ENCODE data around the gene FAF1. TPM values are rescaled to one million over a fixed set of nuclear protein-coding genes. Genes with fewer than 3 reads are reported as not detected.

FAF1 gene
- total RNA-seq, 4 donors from 2014 or later, result 47.1 to 87.0 (median 79.4) TPM

DNA sequence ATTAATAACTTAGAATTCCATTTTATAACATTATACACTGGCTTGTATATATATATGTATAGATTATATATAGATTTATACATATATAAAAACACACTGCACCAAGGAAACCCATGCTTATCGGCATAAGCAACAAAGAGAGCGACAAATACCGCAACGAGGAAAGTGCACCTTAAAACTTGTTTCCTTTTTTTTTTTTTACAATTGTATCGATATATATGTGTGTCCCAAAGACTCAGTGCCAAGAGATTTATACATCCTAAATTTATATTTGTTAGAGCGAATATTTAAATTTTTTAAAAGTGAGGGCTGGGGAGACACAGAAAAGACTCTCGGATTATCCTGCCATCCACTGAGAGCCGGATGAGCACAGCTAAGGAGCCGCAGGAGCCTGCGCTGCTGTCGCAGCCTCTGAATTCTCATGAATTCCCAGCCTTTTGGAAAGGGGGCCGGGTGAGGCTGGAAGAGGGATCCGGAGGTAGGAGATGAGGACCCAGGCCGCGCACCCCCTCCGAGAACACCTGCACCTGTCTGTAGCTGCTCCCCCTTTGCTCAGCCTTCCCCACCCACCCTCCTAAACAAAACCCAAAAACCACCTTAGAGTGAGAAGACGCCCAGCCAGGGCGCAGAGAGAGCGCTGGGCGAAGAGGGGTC is 542.0 kb downstream of the FAF1 start:
- peaks cover 4 to 47% of the 10 kb centered on the region in 2 donors for H3K4me1 ChIP-seq
- no peak for DNase-seq
- H3K9me3 ChIP-seq, result no peaks in the 10 kb centered on the region
- TF ChIP-seq POLR2A (IDR thresholded peaks at IDR 0.05), result no peak
- TF ChIP-seq, protein P1, sequence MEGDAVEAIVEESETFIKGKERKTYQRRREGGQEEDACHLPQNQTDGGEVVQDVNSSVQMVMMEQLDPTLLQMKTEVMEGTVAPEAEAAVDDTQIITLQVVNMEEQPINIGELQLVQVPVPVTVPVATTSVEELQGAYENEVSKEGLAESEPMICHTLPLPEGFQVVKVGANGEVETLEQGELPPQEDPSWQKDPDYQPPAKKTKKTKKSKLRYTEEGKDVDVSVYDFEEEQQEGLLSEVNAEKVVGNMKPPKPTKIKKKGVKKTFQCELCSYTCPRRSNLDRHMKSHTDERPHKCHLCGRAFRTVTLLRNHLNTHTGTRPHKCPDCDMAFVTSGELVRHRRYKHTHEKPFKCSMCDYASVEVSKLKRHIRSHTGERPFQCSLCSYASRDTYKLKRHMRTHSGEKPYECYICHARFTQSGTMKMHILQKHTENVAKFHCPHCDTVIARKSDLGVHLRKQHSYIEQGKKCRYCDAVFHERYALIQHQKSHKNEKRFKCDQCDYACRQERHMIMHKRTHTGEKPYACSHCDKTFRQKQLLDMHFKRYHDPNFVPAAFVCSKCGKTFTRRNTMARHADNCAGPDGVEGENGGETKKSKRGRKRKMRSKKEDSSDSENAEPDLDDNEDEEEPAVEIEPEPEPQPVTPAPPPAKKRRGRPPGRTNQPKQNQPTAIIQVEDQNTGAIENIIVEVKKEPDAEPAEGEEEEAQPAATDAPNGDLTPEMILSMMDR (IDR thresholded peaks at IDR 0.05), result no peak
- H3K4me3 ChIP-seq (replicated peaks in 1 of 3), result no peak overlapping the region
- H3K36me3 ChIP-seq, result no peaks in the 10 kb centered on the region
- 14 to 18% methylated on average over 16 of the region's 20 CpGs for whole genome bisulfite sequencing, 2 donors
- intact Hi-C loops (cut with DNase I), result no loop called here
- no peak overlapping the region for H3K27ac ChIP-seq
- H3K27me3 ChIP-seq, result peaks cover 51% of the 10 kb centered on the region

DNA sequence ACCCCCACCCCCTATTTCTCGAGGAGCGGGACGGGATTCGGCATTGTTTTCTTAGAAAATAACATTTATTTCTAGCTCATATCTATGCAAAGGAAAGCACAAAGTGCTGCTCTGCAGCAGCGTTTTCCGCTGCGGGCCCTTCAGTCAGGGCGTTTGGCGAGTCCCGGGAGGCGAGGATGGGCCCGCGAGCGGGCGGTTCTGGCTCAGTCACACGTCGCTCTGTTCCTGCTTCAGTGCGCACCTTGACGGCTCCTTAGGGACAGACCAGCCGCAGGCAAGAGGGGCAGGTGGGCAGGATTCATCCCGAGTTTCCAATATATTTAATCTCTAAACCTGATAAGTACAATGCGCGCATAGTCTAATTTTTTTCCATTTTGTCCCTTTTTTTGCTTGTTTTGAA is 542.6 kb downstream of the FAF1 start:
- Histone ChIP-seq H3K9me3 (no peaks in the 10 kb centered on the region), H3K36me3 (no peaks in the 10 kb centered on the region), H3K4me3 (replicated peaks in 1 of 3) (no peak overlapping the region), H3K4me1 (peaks cover 4 to 41% of the 10 kb centered on the region in 2 donors), H3K27me3 (peaks cover 46% of the 10 kb centered on the region), H3K27ac (no peak overlapping the region)
- 9% methylated on average over 15 to 23 of the region's 23 CpGs for WGBS, 2 donors
- DNase-seq, result no peak
- intact Hi-C loops (cut with DNase I), result no loop called here
- TF ChIP-seq, protein P1 (IDR thresholded peaks at IDR 0.05), result no peak
- no peak for TF ChIP-seq POLR2A (IDR thresholded peaks at IDR 0.05)

DNA sequence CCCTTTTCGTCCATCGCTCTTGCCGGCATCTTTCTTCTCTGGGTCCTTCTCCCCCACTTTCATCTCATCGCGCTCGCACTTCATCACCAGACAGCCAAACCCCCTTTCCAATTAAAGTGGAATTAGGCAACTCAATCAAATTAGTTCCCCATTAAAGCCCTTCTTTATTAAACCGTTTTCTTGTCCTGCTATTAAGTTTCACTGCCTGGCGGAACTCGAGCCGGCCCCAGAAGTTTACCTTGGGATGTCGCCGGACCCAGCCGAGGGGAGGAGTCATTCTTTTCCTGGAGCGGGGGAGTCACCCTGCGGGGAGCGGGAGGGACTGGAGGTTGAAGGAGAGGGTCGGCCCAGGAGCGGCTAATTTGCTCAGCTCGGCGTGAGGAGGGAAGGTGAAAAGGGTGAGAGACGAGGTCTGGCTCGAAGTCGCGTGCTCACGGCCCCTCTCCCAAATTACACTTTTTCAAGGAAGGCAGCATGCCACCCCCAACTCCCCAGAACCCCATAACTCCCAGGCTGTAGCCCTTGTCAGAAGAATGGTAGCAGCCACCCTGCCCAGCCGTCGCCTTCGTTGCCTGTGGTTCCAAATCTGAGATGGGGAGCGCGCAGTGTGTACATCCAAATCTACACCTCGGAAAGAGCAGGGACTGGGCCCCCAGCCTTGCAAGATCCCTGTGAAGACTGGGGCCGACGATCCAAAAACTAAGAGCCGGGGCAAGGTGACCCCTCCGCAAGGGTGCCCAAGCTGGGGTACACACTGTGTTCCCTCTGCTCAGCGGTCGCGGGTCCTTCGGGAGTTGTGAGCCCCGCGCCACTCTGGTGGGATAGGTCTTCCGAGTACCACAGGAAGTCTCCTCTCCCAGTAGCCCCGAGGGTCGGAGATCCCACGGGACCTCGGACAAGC is 543.3 kb downstream of the FAF1 start:
- intact Hi-C loops (cut with DNase I), result no loop called here
- no peak overlapping the region for H3K27ac ChIP-seq
- no peaks in the 10 kb centered on the region for H3K36me3 ChIP-seq
- H3K4me3 ChIP-seq (replicated peaks in 1 of 3), result no peak overlapping the region
- no peak for DNase-seq
- TF ChIP-seq, protein P1 (IDR thresholded peaks at IDR 0.05), result no peak
- TF ChIP-seq POLR2A (IDR thresholded peaks at IDR 0.05), result no peak
- peaks cover 39% of the 10 kb centered on the region for H3K27me3 ChIP-seq
- 4 to 5% methylated on average over 32 to 41 of the region's 46 CpGs for WGBS, 2 donors
- no peaks in the 10 kb centered on the region for H3K9me3 ChIP-seq
- H3K4me1 ChIP-seq, result peaks cover 4 to 40% of the 10 kb centered on the region in 2 donors

DNA sequence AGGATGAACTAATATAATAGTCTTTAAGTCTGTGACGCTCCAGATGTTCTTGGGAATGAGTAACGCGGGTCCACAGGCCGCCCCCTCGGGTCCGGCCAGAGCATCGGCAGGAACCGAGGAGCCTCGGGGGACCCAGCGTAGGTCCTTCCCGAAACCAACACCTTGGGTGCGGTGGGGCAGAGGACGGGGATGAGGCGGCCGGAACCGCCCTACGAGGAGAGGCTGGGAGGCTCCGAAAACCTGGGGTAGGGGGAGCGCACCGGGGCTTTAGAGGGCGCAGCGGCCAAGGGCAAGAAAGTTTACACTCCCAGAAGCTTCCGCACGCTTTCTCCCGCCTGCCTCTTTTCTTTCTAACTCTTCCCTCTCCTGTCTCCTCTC is 543.9 kb downstream of the FAF1 start:
- WGBS, 2 donors, result 1 to 3% methylated on average over 23 to 25 of the region's 25 CpGs
- Histone ChIP-seq H3K27me3 (peaks cover 33% of the 10 kb centered on the region), H3K27ac (no peak overlapping the region), H3K4me1 (peaks cover 4 to 36% of the 10 kb centered on the region in 2 donors), H3K9me3 (no peaks in the 10 kb centered on the region), H3K36me3 (no peaks in the 10 kb centered on the region), H3K4me3 (replicated peaks in 1 of 3) (no peak overlapping the region)
- TF ChIP-seq POLR2A (IDR thresholded peaks at IDR 0.05), result no peak
- TF ChIP-seq, protein P1 (IDR thresholded peaks at IDR 0.05), result no peak
- no peak for DNase-seq
- intact Hi-C loops (cut with DNase I), result no loop called here
